Stomach (tissue), 4 donors: ENCODE measurements around the gene YJU2.

ENCODE experiments used
- EP300 ChIP-seq: sonication (generic); formaldehyde crosslinking; IDR thresholded peaks from one replicate; pipeline ENCODE4 v1.6.1; 2017; ENCODE audit warnings: antibody characterized with exemption
- POLR2A ChIP-seq, 4 donors: fragments of 450-650 bp; IDR thresholded peaks; one replicate each; pipeline ENCODE4 v1.6.1; 2016; ENCODE audit warnings: antibody characterized with exemption in 4 of 4, control low read depth in 2 of 4, mild to moderate bottlenecking in 1 of 4, moderate library complexity in 1 of 4
- POLR2AphosphoS5 ChIP-seq, 3 donors: sonication (generic); formaldehyde crosslinking; IDR thresholded peaks; one replicate each; pipeline ENCODE4 v1.6.1; 2016; ENCODE audit warnings: antibody characterized with exemption in 3 of 3
- TF ChIP-seq, protein P1 (sequence below), 7 experiments: fragments of 450-650 bp in 4 of 7; fragments of 200-600 bp in 3 of 7; sonication (generic) in 3 of 7; IDR thresholded peaks; one replicate each; pipeline ENCODE4 v1.5.1; 2016 to 2019; ENCODE audit warnings: antibody characterized with exemption in 7 of 7, control low read depth in 2 of 7, mild to moderate bottlenecking in 1 of 7

DNA sequence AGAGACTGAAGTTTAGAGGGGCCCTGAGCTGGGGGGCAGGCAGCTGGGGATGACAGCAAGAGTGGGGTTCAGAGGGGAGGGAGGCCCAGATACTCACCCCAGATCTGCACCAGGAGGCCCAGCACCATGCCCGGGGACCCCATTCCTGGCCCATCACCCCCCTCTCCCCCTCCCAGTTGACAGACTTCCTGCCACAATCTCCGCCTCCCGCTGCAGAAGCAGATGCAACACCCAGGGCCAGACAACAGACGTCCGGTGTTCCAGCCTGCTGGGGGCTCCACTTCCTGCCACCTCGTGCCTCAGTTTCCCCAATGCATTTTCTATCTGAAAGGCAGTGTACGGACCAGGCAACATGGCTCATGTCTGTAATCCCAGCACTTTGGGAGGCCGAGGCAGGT is 55.4 kb downstream of the YJU2 start, which contains the start of gene TMIGD2:
- TF ChIP-seq, protein P1, sequence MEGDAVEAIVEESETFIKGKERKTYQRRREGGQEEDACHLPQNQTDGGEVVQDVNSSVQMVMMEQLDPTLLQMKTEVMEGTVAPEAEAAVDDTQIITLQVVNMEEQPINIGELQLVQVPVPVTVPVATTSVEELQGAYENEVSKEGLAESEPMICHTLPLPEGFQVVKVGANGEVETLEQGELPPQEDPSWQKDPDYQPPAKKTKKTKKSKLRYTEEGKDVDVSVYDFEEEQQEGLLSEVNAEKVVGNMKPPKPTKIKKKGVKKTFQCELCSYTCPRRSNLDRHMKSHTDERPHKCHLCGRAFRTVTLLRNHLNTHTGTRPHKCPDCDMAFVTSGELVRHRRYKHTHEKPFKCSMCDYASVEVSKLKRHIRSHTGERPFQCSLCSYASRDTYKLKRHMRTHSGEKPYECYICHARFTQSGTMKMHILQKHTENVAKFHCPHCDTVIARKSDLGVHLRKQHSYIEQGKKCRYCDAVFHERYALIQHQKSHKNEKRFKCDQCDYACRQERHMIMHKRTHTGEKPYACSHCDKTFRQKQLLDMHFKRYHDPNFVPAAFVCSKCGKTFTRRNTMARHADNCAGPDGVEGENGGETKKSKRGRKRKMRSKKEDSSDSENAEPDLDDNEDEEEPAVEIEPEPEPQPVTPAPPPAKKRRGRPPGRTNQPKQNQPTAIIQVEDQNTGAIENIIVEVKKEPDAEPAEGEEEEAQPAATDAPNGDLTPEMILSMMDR (IDR thresholded peaks at IDR 0.05): no peak
- TF ChIP-seq EP300 (no peak), POLR2AphosphoS5 (IDR thresholded peaks at IDR 0.05) (no peak), POLR2A (IDR thresholded peaks at IDR 0.05) (no peak)
